AG04450 (cell line): ENCODE data around the gene NLRC5. TPM values are rescaled to one million over a fixed set of nuclear protein-coding genes. Genes with fewer than 3 reads are reported as not detected.

Experiments used
- CTCF ChIA-PET: fragments of 300-600, 350-600 bp; formaldehyde crosslinking; extraction: SDS; loops from one replicate; lab custom pipeline; 2022; ENCODE audit warnings: antibody characterized with exemption, inconsistent platforms; lab: Charles Lee
- POLR2A ChIA-PET: fragments of 350-600 bp; formaldehyde crosslinking; extraction: SDS; loops from one replicate; lab custom pipeline; 2021; ENCODE audit warnings: antibody characterized with exemption, inconsistent platforms; lab: Yijun Ruan, JAX
- DNase-seq: peaks from one replicate; pipeline ENCODE4 v3.0.0-alpha.2; 2011; ENCODE audit warnings: low read depth, low spot score
- H3K27ac ChIP-seq: one replicate; pipeline ENCODE4 v1.5.1; 2012; ENCODE audit warnings: low read depth, low read length, control low read depth
- H3K27me3 ChIP-seq: one replicate; pipeline ENCODE4 v1.6.0; 2012; ENCODE audit warnings: low read length; ENCODE audit not compliant: control insufficient read depth, insufficient read depth
- H3K4me3 ChIP-seq: 2 replicates; pipeline ENCODE4 v1.5.1; 2011; ENCODE audit warnings: mild to moderate bottlenecking, low read depth, low read length, control low read depth
- H3K9me3 ChIP-seq: 2 replicates; pipeline ENCODE4 v1.5.1; 2012; ENCODE audit warnings: low read length; ENCODE audit not compliant: control insufficient read depth, insufficient read depth
- CTCF ChIP-seq: IDR thresholded peaks from 2 replicates; pipeline ENCODE4 v1.5.1; 2011; ENCODE audit warnings: low read depth, low read length, control low read depth, inconsistent platforms
- polyA plus RNA-seq: library from polyadenylated mRNA; depleted of rRNA; stranded (reverse); fragments of >200 nt; gene quantifications from 2 replicates; pipeline ENCODE4 v1.2.3, GENCODE V29; 2011; rRNA removed

NLRC5 gene
- polyA plus RNA-seq, 1 experiment: 9.2 TPM

- Histone ChIP-seq H3K4me3 (no peak overlapping the region), H3K9me3 (no peaks in the 10 kb centered on the region; the same call in 1 of the 2 replicates), H3K27ac (no peak overlapping the region), H3K27me3 (no peaks in the 10 kb centered on the region)
- no peak for DNase-seq
- TF ChIP-seq CTCF: no peak
- POLR2A ChIA-PET: no interaction called here
- CTCF ChIA-PET: no interaction called here
These were observed 141.6 kb downstream of the NLRC5 start for GRCh38 chr16:57130950-57131321.

GRCh38 chr16:57131351-57131970 is 142.1 kb downstream of the NLRC5 start:
- ChIA-PET POLR2A (no interaction called here), CTCF (no interaction called here)
- H3K27me3 ChIP-seq: no peaks in the 10 kb centered on the region
- H3K4me3 ChIP-seq: no peak overlapping the region
- no peaks in the 10 kb centered on the region; the same call in 1 of the 2 replicates for H3K9me3 ChIP-seq
- no peak for DNase-seq
- no peak overlapping the region for H3K27ac ChIP-seq
- no peak for TF ChIP-seq CTCF

GRCh38 chr16:57132470-57132869 is 143.1 kb downstream of the NLRC5 start:
- H3K27me3 ChIP-seq: no peaks in the 10 kb centered on the region
- TF ChIP-seq CTCF: no peak
- ChIA-PET POLR2A (no interaction called here), CTCF (interaction anchor here (0.6 kb wide), 1 partner anchor 10 kb away, joined by 3 read pairs; no protein-coding TSS in a partner anchor)
- no peaks in the 10 kb centered on the region; the same call in 1 of the 2 replicates for H3K9me3 ChIP-seq
- no peak overlapping the region for H3K4me3 ChIP-seq
- H3K27ac ChIP-seq: no peak overlapping the region
- DNase-seq: no peak

GRCh38 chr16:57133031-57133430 is 143.7 kb downstream of the NLRC5 start:
- POLR2A ChIA-PET: no interaction called here
- DNase-seq: no peak

More at GRCh38 chr16:57133031-57133430, 143.7 kb downstream of the NLRC5 start:
- CTCF ChIA-PET: interaction anchor here (0.6 kb wide), 1 partner anchor 10 kb away, joined by 3 read pairs; no protein-coding TSS in a partner anchor
- TF ChIP-seq CTCF: no peak
- Histone ChIP-seq H3K4me3 (no peak overlapping the region), H3K9me3 (no peaks in the 10 kb centered on the region; the same call in 1 of the 2 replicates), H3K27ac (no peak overlapping the region), H3K27me3 (no peaks in the 10 kb centered on the region)

Other genes starting within 250 kb of the NLRC5 start
- gene SLC12A3, start 124.3 kb upstream of the NLRC5 start, polyA plus RNA-seq: not detected in 2 replicates
- gene HERPUD1, start 57.4 kb upstream of the NLRC5 start, polyA plus RNA-seq: 207 and 215 TPM in 2 replicates
- gene CETP, start 27.6 kb upstream of the NLRC5 start, polyA plus RNA-seq: 0.09 and 0.17 TPM in 2 replicates
- gene CPNE2, start 103.0 kb downstream of the NLRC5 start, polyA plus RNA-seq: 26.2 and 34.5 TPM in 2 replicates
- 68.9 and 70.5 TPM in 2 replicates for gene PSME3IP1, start 196.5 kb downstream of the NLRC5 start, polyA plus RNA-seq
- 54.3 and 63.8 TPM in 2 replicates for gene RSPRY1, start 196.8 kb downstream of the NLRC5 start, polyA plus RNA-seq